Renal cortical epithelial cell (primary cell): ENCODE data around the gene MAGEC2. TPM values are rescaled to one million over a fixed set of nuclear protein-coding genes. Genes with fewer than 3 reads are reported as not detected.

Experiments used
- DNase-seq: peaks from one replicate; pipeline ENCODE4 v3.0.0-alpha.2; 2011; ENCODE audit warnings: low read depth
- total RNA-seq: library from RNA; depleted of rRNA; stranded (reverse); fragments of >200 nt; gene quantifications from 2 replicates; pipeline ENCODE4 v1.2.3, GENCODE V29; 2014

Gene MAGEC2
- not detected in 2 replicates for total RNA-seq

DNA sequence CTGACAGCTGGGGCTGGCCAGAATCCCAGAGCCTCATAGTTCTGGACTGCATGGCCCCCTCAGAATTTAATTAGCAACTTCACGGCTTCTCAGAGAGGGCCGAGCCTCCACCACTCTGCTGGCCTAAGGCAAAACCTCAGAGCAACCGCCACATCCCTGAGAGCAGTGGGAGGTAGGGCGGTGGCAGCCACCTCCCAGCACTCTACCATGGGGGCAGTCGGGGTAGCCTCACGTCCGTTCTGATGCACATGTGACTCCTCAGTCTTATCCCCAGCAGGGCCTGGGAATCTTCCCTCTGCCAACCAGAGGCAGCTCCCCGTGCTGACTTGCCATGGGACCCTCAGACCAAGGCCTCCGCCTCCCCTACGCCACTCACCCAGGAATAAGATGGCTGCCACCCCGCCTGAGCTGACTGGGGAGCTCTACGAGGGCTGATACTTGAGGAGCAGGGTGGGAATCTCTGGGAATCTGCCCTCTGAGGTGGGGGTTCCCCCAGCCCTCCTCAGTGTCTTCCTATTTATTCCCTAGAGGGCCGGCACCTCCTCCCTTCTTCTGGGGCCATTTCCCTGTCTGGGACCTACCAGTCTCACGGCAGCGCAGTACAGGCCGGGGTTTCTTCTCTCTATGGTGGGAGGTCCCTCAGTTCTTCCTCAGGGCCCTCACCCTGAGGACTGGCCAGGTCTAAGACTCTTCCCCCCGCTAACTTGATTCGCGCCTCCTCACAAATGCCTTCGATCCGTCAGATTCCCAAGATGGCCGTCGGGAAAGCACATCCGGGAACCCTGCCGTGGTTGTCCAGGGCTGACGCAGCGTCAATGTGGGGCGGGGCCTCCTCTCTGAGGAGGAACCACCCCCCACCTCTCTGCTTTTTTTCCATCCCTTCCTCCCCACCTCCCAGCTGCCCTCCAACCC, at the start of gene MAGEC2:
MAGEC2 (minus strand) TSS at position 769 of the 912 bp plus-strand sequence. CDS start 1,303 bp downstream, outside the sequence.
- no peak for DNase-seq

DNA sequence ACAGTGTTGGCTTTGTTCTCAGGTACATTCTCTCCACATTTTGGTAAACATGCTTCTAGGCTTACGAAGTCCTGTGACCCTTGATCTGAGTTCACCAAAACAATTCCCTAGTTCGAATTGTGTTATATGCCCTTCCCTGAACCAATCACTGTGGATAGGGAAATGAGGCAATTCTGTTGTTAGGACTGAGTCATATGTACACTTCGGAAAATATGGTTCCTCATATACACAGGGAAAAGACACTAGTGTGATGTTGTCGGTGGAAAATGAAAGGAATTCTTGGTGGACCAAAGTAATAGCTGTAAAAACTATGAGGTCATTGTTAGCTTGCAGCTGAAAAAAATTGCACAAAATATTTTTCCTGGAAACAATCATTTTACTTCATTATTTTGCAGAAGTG, 46.6 kb upstream of the MAGEC2 start:
- no peak for DNase-seq

- DNase-seq, result no peak
Measured at GRCh38 chrX:142251202-142251601, 46.1 kb upstream of the MAGEC2 start.

DNA sequence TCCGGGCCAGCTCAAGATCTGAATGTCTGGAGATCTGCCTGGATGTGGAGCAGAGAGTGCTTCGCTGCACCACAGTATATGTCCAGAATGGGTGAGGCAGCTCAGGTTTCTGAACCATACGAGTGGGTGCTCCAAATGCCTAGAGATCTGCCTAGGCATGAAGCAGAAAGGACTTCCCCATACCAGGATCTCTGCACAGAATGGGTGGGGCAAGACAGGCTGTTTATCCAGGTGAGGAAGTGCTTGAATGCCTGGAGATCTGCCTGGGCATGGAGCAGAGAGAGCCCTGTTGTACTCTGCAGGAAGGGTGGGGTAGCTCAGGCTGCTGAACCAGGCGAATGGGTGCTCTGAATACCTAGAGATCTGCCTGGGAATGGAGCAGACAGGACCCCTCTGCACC, 45.4 kb upstream of the MAGEC2 start:
- DNase-seq, result no peak

- DNase-seq, result no peak
Measured at GRCh38 chrX:142249721-142250120, 44.6 kb upstream of the MAGEC2 start.

- no peak for DNase-seq
Measured at GRCh38 chrX:142244568-142244967, 39.5 kb upstream of the MAGEC2 start.

GRCh38 chrX:142238536-142238935, 33.4 kb upstream of the MAGEC2 start:
- DNase-seq, result no peak

DNA sequence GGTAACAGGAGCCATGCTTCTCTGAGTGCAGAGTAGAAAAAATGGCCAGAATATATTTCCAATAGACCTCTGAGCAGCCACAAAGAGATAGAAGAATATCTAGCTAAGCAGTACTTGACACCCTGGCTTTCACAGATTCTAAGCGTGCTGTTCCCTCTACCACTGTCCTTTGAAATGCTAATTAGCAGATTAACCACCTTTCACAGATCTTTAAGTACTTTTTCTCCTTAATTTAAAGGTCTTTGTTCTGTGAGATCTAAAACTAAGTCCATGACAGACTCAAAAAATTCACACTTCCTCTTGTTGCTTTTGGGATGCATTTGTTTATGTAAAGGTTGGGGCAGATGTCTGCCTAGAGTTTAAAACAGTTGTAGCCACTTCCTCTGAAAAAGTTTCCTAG, 28.3 kb upstream of the MAGEC2 start:
- no peak for DNase-seq

GRCh38 chrX:142214081-142214480, 9.0 kb upstream of the MAGEC2 start:
- DNase-seq, result no peak

- DNase-seq, result no peak
Measured at GRCh38 chrX:142201113-142201512, 4.0 kb downstream of the MAGEC2 start.

GRCh38 chrX:142186103-142186502, 19.0 kb downstream of the MAGEC2 start:
- no peak for DNase-seq

DNA sequence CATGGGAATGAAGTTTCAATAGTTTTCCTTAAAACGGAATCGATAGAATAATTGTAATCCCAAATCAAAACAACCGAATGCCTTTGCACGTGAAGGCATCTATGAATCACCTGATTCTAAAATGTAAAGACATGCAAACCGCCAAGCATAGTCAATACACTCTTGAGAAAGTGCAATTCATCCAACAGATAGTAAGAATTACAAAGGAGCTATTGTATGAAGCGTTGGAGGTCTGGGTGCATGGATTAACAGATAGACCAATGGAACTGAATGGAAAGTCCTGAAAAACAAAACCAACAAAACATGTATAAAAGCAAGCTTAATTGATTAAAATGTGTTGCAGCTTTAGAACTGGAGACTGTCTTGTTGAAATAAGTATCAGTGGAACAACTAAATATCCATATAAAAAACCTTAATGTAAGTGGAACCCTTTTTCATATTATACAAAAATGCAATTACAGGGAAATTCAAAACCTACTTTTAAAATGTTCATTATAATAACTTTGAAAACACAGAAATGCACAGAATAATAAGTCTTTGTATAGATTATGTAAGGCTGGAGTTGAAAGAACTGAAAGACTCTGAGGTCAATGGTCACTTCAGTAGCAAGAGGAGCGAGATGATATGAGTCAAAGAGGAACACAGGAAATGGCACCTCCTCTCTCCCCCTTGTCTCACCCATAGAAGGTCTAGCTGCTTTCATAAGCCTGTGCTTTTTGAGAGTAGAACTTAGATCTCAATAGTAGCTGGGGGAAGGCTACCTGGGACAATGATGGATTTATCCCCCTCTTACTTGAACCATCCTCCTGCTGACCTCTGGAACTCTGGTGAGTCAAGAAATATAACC, 20.1 kb downstream of the MAGEC2 start:
- DNase-seq, result no peak

DNA sequence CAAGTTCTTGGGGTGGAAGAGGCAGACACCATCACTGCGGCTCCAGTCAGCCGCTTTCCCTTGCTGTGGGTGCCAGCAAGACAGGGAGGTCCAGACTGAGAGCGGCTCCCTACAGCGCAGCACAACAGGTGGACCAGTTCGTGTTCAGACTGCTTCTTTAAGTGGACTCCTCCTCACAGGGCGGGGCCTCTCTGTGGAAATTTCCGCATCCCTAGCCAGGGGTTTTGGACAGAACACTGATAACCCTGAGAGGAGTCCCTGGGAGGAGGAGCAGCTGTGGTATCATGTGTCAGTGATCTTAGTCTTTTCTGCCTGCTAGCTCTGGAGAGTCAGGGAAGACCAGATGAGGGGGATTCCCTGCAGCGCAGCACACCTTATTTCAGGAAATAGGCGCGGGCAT, 48.5 kb downstream of the MAGEC2 start:
- DNase-seq, result no peak
